Loucy (cell line): Measurements from ENCODE around the gene TMEM240.

ENCODE experiments used
- H2AFZ ChIP-seq: fragments of 200-600 bp; sonication (generic); 2 replicates; pipeline ENCODE4 v1.6.0; 2016; ENCODE audit warnings: antibody characterized with exemption, mild to moderate bottlenecking, low read length, moderate library complexity
- H3F3A ChIP-seq: fragments of 200-600 bp; 2 replicates; pipeline ENCODE4 v1.6.0; 2016; ENCODE audit warnings: antibody characterized with exemption, low read depth, mild to moderate bottlenecking
- H3K27me3 ChIP-seq: fragments of 200-600 bp; sonication (generic); 2 replicates; pipeline ENCODE4 v1.6.1; 2014; ENCODE audit warnings: low read length, mild to moderate bottlenecking; ENCODE audit not compliant: insufficient read depth, poor library complexity, severe bottlenecking
- H3K36me3 ChIP-seq: fragments of 200-600 bp; sonication (generic); 2 replicates; pipeline ENCODE4 v1.6.1; 2016; ENCODE audit warnings: low read length; ENCODE audit not compliant: insufficient read depth
- H3K4me1 ChIP-seq: fragments of 200-600 bp; sonication (generic); 2 replicates; pipeline ENCODE4 v1.5.1; 2014; ENCODE audit warnings: low read length, mild to moderate bottlenecking; ENCODE audit not compliant: insufficient read depth, poor library complexity, severe bottlenecking
- H3K4me2 ChIP-seq: fragments of 200-600 bp; sonication (generic); 2 replicates; pipeline ENCODE4 v1.6.0; 2014; ENCODE audit warnings: antibody characterized with exemption, low read length, low read depth, mild to moderate bottlenecking; ENCODE audit not compliant: poor library complexity, severe bottlenecking
- H3K4me3 ChIP-seq: fragments of 200-600 bp; sonication (generic); 2 replicates; pipeline ENCODE4 v1.5.1; 2014; ENCODE audit warnings: low read length, mild to moderate bottlenecking, mixed read lengths; ENCODE audit not compliant: poor library complexity, severe bottlenecking
- H3K79me2 ChIP-seq: fragments of 200-600 bp; sonication (generic); 2 replicates; pipeline ENCODE4 v1.6.1; 2014; ENCODE audit warnings: low read length; ENCODE audit not compliant: insufficient read depth
- H3K9ac ChIP-seq: fragments of 200-600 bp; sonication (generic); 2 replicates; pipeline ENCODE4 v1.6.0; 2014; ENCODE audit warnings: mild to moderate bottlenecking, low read depth, low read length, moderate library complexity; ENCODE audit not compliant: poor library complexity, severe bottlenecking
- H3K9me2 ChIP-seq: fragments of 200-600 bp; sonication (generic); replicated peaks from 2 replicates; pipeline ENCODE4 v1.6.1; 2016; ENCODE audit warnings: low read depth, low read length, mixed read lengths
- H3K9me3 ChIP-seq: fragments of 200-600 bp; sonication (generic); 2 replicates; pipeline ENCODE4 v1.6.1; 2014; ENCODE audit warnings: mild to moderate bottlenecking, antibody characterized with exemption, low read length, low read depth; ENCODE audit not compliant: insufficient read depth
- H4K20me1 ChIP-seq: fragments of 200-600 bp; sonication (generic); 2 replicates; pipeline ENCODE4 v1.6.0; 2014; ENCODE audit warnings: antibody characterized with exemption, low read length, mild to moderate bottlenecking; ENCODE audit not compliant: insufficient read depth, poor library complexity, severe bottlenecking
- CTCF ChIP-seq: fragments of 200-600 bp; sonication (generic); conservative IDR thresholded peaks from 2 replicates; pipeline ENCODE4 v1.5.1; 2014; ENCODE audit warnings: mild to moderate bottlenecking, antibody characterized with exemption, low read length
- EZH2phosphoT487 ChIP-seq: fragments of 200-600 bp; IDR thresholded peaks from 2 replicates; pipeline ENCODE4 v1.6.1; 2018; ENCODE audit warnings: antibody characterized with exemption, mild to moderate bottlenecking, moderate library complexity, borderline replicate concordance

TMEM240 gene

GRCh38 chr1:1544544-1544943 is 4.1 kb upstream of the TMEM240 start:
- no peaks in the 10 kb centered on the region for H3K27me3 ChIP-seq
- H3K79me2 ChIP-seq = no peaks in the 10 kb centered on the region
- no peak for TF ChIP-seq EZH2phosphoT487
- TF ChIP-seq CTCF = no peak
- no peaks in the 10 kb centered on the region for H3K4me1 ChIP-seq
- H3K9ac ChIP-seq = no peak overlapping the region
- H3K9me3 ChIP-seq = no peaks in the 10 kb centered on the region
- H3K4me2 ChIP-seq = no peak overlapping the region
- H3F3A ChIP-seq = no peaks in the 10 kb centered on the region
- no peaks in the 10 kb centered on the region for H3K9me2 ChIP-seq
- no peaks in the 10 kb centered on the region for H3K36me3 ChIP-seq
- H4K20me1 ChIP-seq = no peaks in the 10 kb centered on the region
- no peak overlapping the region for H3K4me3 ChIP-seq
- no peak overlapping the region for H2AFZ ChIP-seq

GRCh38 chr1:1543706-1544099 is 3.3 kb upstream of the TMEM240 start:
- Histone ChIP-seq H3K36me3 (no peaks in the 10 kb centered on the region), H3K9me2 (no peaks in the 10 kb centered on the region), H3K4me3 (no peak overlapping the region), H3F3A (no peaks in the 10 kb centered on the region), H3K9me3 (no peaks in the 10 kb centered on the region), H3K9ac (no peak overlapping the region), H3K27me3 (no peaks in the 10 kb centered on the region), H3K4me2 (no peak overlapping the region), H2AFZ (no peak overlapping the region), H3K4me1 (no peaks in the 10 kb centered on the region), H4K20me1 (no peaks in the 10 kb centered on the region), H3K79me2 (no peaks in the 10 kb centered on the region)
- no peak for TF ChIP-seq EZH2phosphoT487
- TF ChIP-seq CTCF = no peak

- no peaks in the 10 kb centered on the region for H3K27me3 ChIP-seq
- no peaks in the 10 kb centered on the region for H4K20me1 ChIP-seq
- H3K9ac ChIP-seq = no peak overlapping the region
- H2AFZ ChIP-seq = no peak overlapping the region
- no peaks in the 10 kb centered on the region for H3K36me3 ChIP-seq
- no peaks in the 10 kb centered on the region for H3K9me3 ChIP-seq
- H3K4me2 ChIP-seq = no peak overlapping the region
- H3K4me1 ChIP-seq = no peaks in the 10 kb centered on the region
- H3K9me2 ChIP-seq = no peaks in the 10 kb centered on the region
- H3F3A ChIP-seq = no peaks in the 10 kb centered on the region
- H3K4me3 ChIP-seq = no peak overlapping the region
- no peaks in the 10 kb centered on the region for H3K79me2 ChIP-seq
- TF ChIP-seq CTCF (no peak), EZH2phosphoT487 (no peak)
Measured at GRCh38 chr1:1542766-1543705, 2.6 kb upstream of the TMEM240 start.
